Ishikawa (cell line): ENCODE measurements around the gene PANK3.
A peak's percentile ranks its signal among the peaks of the same experiment; 100 is the strongest.

Source experiments
- CEBPB ChIP-seq: IDR thresholded peaks from 2 replicates; pipeline ENCODE4 v1.6.1; 2012
- CREB1 ChIP-seq: IDR thresholded peaks from 2 replicates; pipeline ENCODE4 v1.6.1; 2012; ENCODE audit warnings: low read depth
- EGR1 ChIP-seq: IDR thresholded peaks from 2 replicates; pipeline ENCODE4 v1.6.1; 2012
- EP300 ChIP-seq: IDR thresholded peaks from 2 replicates; pipeline ENCODE4 v1.6.1; 2012; ENCODE audit warnings: borderline replicate concordance
- FOXM1 ChIP-seq: IDR thresholded peaks from 2 replicates; pipeline ENCODE4 v1.6.1; 2012; ENCODE audit warnings: low read depth, borderline replicate concordance
- MAX ChIP-seq: IDR thresholded peaks from 2 replicates; pipeline ENCODE4 v1.6.1; 2012
- NFIC ChIP-seq: IDR thresholded peaks from 2 replicates; pipeline ENCODE4 v1.6.1; 2012
- RAD21 ChIP-seq: IDR thresholded peaks from 2 replicates; pipeline ENCODE4 v1.6.1; 2012; ENCODE audit warnings: low read depth
- REST ChIP-seq: IDR thresholded peaks from 2 replicates; pipeline ENCODE4 v1.6.1; 2012; ENCODE audit warnings: low read depth, mild to moderate bottlenecking
- TAF1 ChIP-seq: IDR thresholded peaks from 2 replicates; pipeline ENCODE4 v1.6.1; 2012; ENCODE audit warnings: low read depth, mild to moderate bottlenecking
- TCF12 ChIP-seq: IDR thresholded peaks from 2 replicates; pipeline ENCODE4 v1.6.1; 2012; ENCODE audit warnings: low read depth
- TEAD4 ChIP-seq: IDR thresholded peaks from 2 replicates; pipeline ENCODE4 v1.6.1; 2012
- USF1 ChIP-seq: IDR thresholded peaks from 2 replicates; pipeline ENCODE4 v1.6.1; 2012
- YY1 ChIP-seq: IDR thresholded peaks from 2 replicates; pipeline ENCODE4 v1.6.1; 2012; ENCODE audit warnings: low read depth
- ZBTB7A ChIP-seq: IDR thresholded peaks from 2 replicates; pipeline ENCODE4 v1.6.1; 2012; ENCODE audit warnings: low read depth

The PANK3 gene

GRCh38 chr5:168579488-168580226 is 489 bp upstream of the PANK3 start:
- TF ChIP-seq CEBPB (no peak), CREB1 (0 out of 2 replicates have a peak, but pooled peaks have one; percentile 63), YY1 (peak; percentile 86), EP300 (peak; percentile 22; the same call in 1 of the 2 replicates), EGR1 (peak; percentile 37; the same call in 1 of the 2 replicates), ZBTB7A (no peak), MAX (peak; percentile 51; the same call in 1 of the 2 replicates), TEAD4 (no peak), USF1 (peak; percentile 99), RAD21 (no peak), REST (no peak), FOXM1 (no peak), NFIC (no peak), TCF12 (peak; percentile 78), TAF1 (peak; percentile 79)

GRCh38 chr5:168578006-168578405 is 1.2 kb downstream of the PANK3 start:
- TF ChIP-seq TEAD4: no peak
- TF ChIP-seq EGR1: no peak
- TF ChIP-seq MAX: no peak
- no peak for TF ChIP-seq CEBPB
- TF ChIP-seq ZBTB7A: no peak
- no peak for TF ChIP-seq TCF12
- TF ChIP-seq CREB1: no peak
- no peak for TF ChIP-seq RAD21
- TF ChIP-seq EP300: no peak
- no peak for TF ChIP-seq FOXM1
- TF ChIP-seq NFIC: no peak

- no peak for TF ChIP-seq EP300
Measured at GRCh38 chr5:168575391-168576372, 3.5 kb downstream of the PANK3 start.

GRCh38 chr5:168570490-168571328 is 8.5 kb downstream of the PANK3 start:
- TF ChIP-seq REST (no peak), EGR1 (no peak), NFIC (no peak), CEBPB (no peak), EP300 (no peak), TEAD4 (no peak), CREB1 (no peak), TAF1 (no peak), TCF12 (no peak), YY1 (no peak), ZBTB7A (no peak), USF1 (no peak), FOXM1 (no peak), MAX (no peak), RAD21 (no peak)
